Endothelial cell of umbilical vein (primary cell): ENCODE data around the gene TSPAN18. TPM values are rescaled to one million over a fixed set of nuclear protein-coding genes. Genes with fewer than 3 reads are reported as not detected.

Source experiments
- BruUV-seq: library from RNA; stranded (reverse); fragments of 400-500 nt; replicated peaks from 2 replicates; lab custom pipeline; 2021; lab: Mats Ljungman, UMichigan
- CTCF ChIA-PET: fragments of 300-600, 350-600 bp; sonication (Branson Sonifier 250); formaldehyde crosslinking; loops from one replicate; lab custom pipeline; 2021; ENCODE audit warnings: antibody characterized with exemption, inconsistent platforms; lab: Charles Lee
- POLR2A ChIA-PET: fragments of 300-600, 350-600 bp; sonication (Branson Sonifier 250); formaldehyde crosslinking; loops from one replicate; lab custom pipeline; 2021; ENCODE audit warnings: antibody characterized with exemption, inconsistent platforms; lab: Charles Lee
- DNase-seq: peaks from one replicate; pipeline ENCODE4 v3.0.0-alpha.2; 2011; ENCODE audit warnings: low read depth, low spot score
- FAIRE-seq: peaks from 2 replicates; lab custom pipeline; 2011; peaks lifted over from hg19 to GRCh38; lab: Jason Lieb, UNC
- H2AFZ ChIP-seq: 2 replicates; pipeline ENCODE4 v1.6.0; 2012; ENCODE audit warnings: low read depth, low read length, control low read depth, inconsistent platforms
- H3K27ac ChIP-seq: 2 replicates; pipeline ENCODE4 v1.5.1; 2011; ENCODE audit warnings: low read depth, mild to moderate bottlenecking, control low read depth, low read length, moderate library complexity; ENCODE audit not compliant: insufficient read depth
- H3K27me3 ChIP-seq, 2 experiments: 2 replicates each; pipeline versions ENCODE4 v1.6.0 to v1.6.1; 2011; ENCODE audit warnings: low read length in 2 of 2, mixed read lengths in 1 of 2; ENCODE audit not compliant: control insufficient read depth in 2 of 2, insufficient read depth in 2 of 2
- H3K36me3 ChIP-seq, 2 experiments: 2 replicates in 1 of 2; 3 replicates in 1 of 2; pipeline ENCODE4 v1.5.1; 2011; ENCODE audit warnings: low read length in 2 of 2, mild to moderate bottlenecking in 1 of 2, moderate library complexity in 1 of 2; ENCODE audit not compliant: control insufficient read depth in 2 of 2, insufficient read depth in 2 of 2; ENCODE audit errors: extremely low read depth in 1 of 2
- H3K4me1 ChIP-seq: 3 replicates; pipeline ENCODE4 v1.5.1; 2011; ENCODE audit warnings: mild to moderate bottlenecking, low read length; ENCODE audit not compliant: control insufficient read depth, insufficient read depth; ENCODE audit errors: extremely low read depth
- H3K4me2 ChIP-seq: 2 replicates; pipeline ENCODE4 v1.6.1; 2011; ENCODE audit warnings: low read length, control low read depth, mixed read lengths; ENCODE audit not compliant: insufficient read depth
- H3K4me3 ChIP-seq, 3 experiments: fragments of 200-600 bp in 1 of 3; sonication (generic), shearing (Covaris generic) in 1 of 3; replicated peaks in 1 of 3; 2 replicates each; pipeline ENCODE4 v1.5.1; 2011 to 2016; ENCODE audit warnings: control low read depth in 3 of 3, low read length in 3 of 3, mild to moderate bottlenecking in 2 of 3, inconsistent platforms in 1 of 3, low read depth in 1 of 3, moderate library complexity in 1 of 3; ENCODE audit not compliant: insufficient read depth in 1 of 3
- H3K79me2 ChIP-seq: 2 replicates; pipeline ENCODE4 v1.6.0; 2012; ENCODE audit warnings: low read length, inconsistent platforms; ENCODE audit not compliant: control insufficient read depth, insufficient read depth
- H3K9ac ChIP-seq: replicated peaks from 2 replicates; pipeline ENCODE3; 2011; ENCODE audit warnings: low read length, control low read depth; ENCODE audit not compliant: insufficient read depth; ENCODE audit errors: extremely low read depth
- H3K9me1 ChIP-seq: replicated peaks from 3 replicates; pipeline ENCODE4 v1.6.0; 2011; ENCODE audit warnings: mild to moderate bottlenecking, low read length; ENCODE audit not compliant: control insufficient read depth, insufficient read depth; ENCODE audit errors: extremely low read depth
- H3K9me3 ChIP-seq: replicated peaks from 2 replicates; pipeline ENCODE4 v1.5.1; 2012; ENCODE audit warnings: low read length, inconsistent platforms; ENCODE audit not compliant: control insufficient read depth, insufficient read depth
- H4K20me1 ChIP-seq: replicated peaks from 2 replicates; pipeline ENCODE3; 2011; ENCODE audit warnings: mild to moderate bottlenecking, low read length; ENCODE audit not compliant: control insufficient read depth, insufficient read depth; ENCODE audit errors: extremely low read depth
- CTCF ChIP-seq, 2 donors: IDR thresholded peaks; 1 replicate in 1 of 2; 2 replicates in 1 of 2; pipeline ENCODE4 v1.5.1; 2011; ENCODE audit warnings: low read length in 2 of 2, mild to moderate bottlenecking in 2 of 2, moderate library complexity in 2 of 2, control low read depth in 1 of 2, inconsistent platforms in 1 of 2, low read depth in 1 of 2; ENCODE audit not compliant: insufficient read depth in 1 of 2; ENCODE audit errors: extremely low read depth in 1 of 2
- EZH2 ChIP-seq: IDR thresholded peaks from 2 replicates; pipeline ENCODE4 v1.6.1; 2012; ENCODE audit warnings: borderline replicate concordance, low read depth, mild to moderate bottlenecking, moderate library complexity, low read length, inconsistent platforms; ENCODE audit not compliant: severe bottlenecking
- FOS ChIP-seq: IDR thresholded peaks from 2 replicates; pipeline ENCODE4 v1.6.1; 2011; ENCODE audit warnings: mild to moderate bottlenecking, low read length, moderate library complexity, borderline replicate concordance; ENCODE audit not compliant: insufficient read depth
- GATA2 ChIP-seq: IDR thresholded peaks from 2 replicates; pipeline ENCODE4 v1.7.0; 2011; ENCODE audit warnings: low read depth, mild to moderate bottlenecking, moderate library complexity, mixed read lengths, low read length; ENCODE audit not compliant: insufficient read length, insufficient read depth
- JUN ChIP-seq: IDR thresholded peaks from 2 replicates; pipeline ENCODE4 v1.6.1; 2011; ENCODE audit warnings: borderline replicate concordance, low read depth; ENCODE audit not compliant: insufficient read length, insufficient read depth
- MAX ChIP-seq: IDR thresholded peaks from 2 replicates; pipeline ENCODE4 v1.6.1; 2011; ENCODE audit not compliant: insufficient read depth, insufficient read length
- MYC ChIP-seq: IDR thresholded peaks from one replicate; pipeline ENCODE4 v1.6.1; 2011; ENCODE audit warnings: mild to moderate bottlenecking, low read depth, low read length
- POLR2A ChIP-seq: IDR thresholded peaks from 2 replicates; pipeline ENCODE4 v1.6.1; 2012; ENCODE audit warnings: low read depth, mild to moderate bottlenecking, control low read depth, low read length
- POLR2AphosphoS5 ChIP-seq: IDR thresholded peaks from 2 replicates; pipeline ENCODE4 v1.6.1; 2012; ENCODE audit warnings: low read depth, mild to moderate bottlenecking, control low read depth, low read length, moderate library complexity; ENCODE audit not compliant: insufficient read depth
- dilution Hi-C: fragments of 300-500 bp; cut with MboI; formaldehyde crosslinking; loops from one replicate; pipeline ENCODE4 v1.15.0; 2019; ENCODE audit warnings: low sequenced_read_pairs; ENCODE audit not compliant: extremely low pct_ligation_motif_present
- intact Hi-C: fragments of 100-400 bp; cut with micrococcal nuclease; formaldehyde crosslinking; loops from one replicate; pipeline ENCODE4 v1.10.0; 2022
- polyA plus RNA-seq, 4 experiments: library from polyadenylated mRNA; depleted of rRNA in 3 of 4; stranded (reverse) in 3 of 4; unstranded in 1 of 4; fragments of >200 nt; gene quantifications; 2 replicates each; pipeline versions ENCODE4 v1.2.1 to v1.2.3, GENCODE V29; 2011 to 2012; ENCODE audit warnings: missing spikeins in 1 of 4
- total RNA-seq: library from RNA; stranded (reverse); gene quantifications from 2 replicates; pipeline ENCODE4 v1.2.3, GENCODE V29; 2021

Gene TSPAN18
- total and polyA plus RNA-seq, 2 donors (not counting 3 experiments of a cell fraction or from before 2014, with no cell fraction given) = 32.2 to 118 TPM

GRCh38 chr11:44967930-44968496 lies 241.3 kb downstream of the TSPAN18 start:
- no peak overlapping the region for H3K4me3 ChIP-seq
- H3K9me3 ChIP-seq = no peaks in the 10 kb centered on the region
- peaks cover 0 to 3% of the 10 kb centered on the region in 2 experiments for H3K27me3 ChIP-seq
- no TSS peak for BruUV-seq
- H3K79me2 ChIP-seq = no peaks in the 10 kb centered on the region
- no peak overlapping the region for H3K27ac ChIP-seq
- no peaks in the 10 kb centered on the region for H4K20me1 ChIP-seq
- TF ChIP-seq CTCF (IDR thresholded peaks at IDR 0.05; ENCODE audit: extremely low read depth in 1 of 2, insufficient read depth in 1 of 2, low read depth in 1 of 2, low read length in 2 of 2) (no peak), FOS (no peak), JUN (no peak)
- no peak overlapping the region for H3K9ac ChIP-seq
- POLR2A ChIA-PET = no interaction called here
- H3K4me2 ChIP-seq = no peak overlapping the region
- intact Hi-C loops (no loop called here), dilution Hi-C loops (no loop called here)
- H2AFZ ChIP-seq = no peak overlapping the region
- H3K4me1 ChIP-seq = no peaks in the 10 kb centered on the region
- FAIRE-seq (no peak), DNase-seq (no peak)
- H3K36me3 ChIP-seq = no peaks in the 10 kb centered on the region
- CTCF ChIA-PET = interaction anchor here (2.0 kb wide), 1 partner anchor 31 kb away, joined by 6 read pairs; no protein-coding TSS in a partner anchor
- H3K9me1 ChIP-seq = no peaks in the 10 kb centered on the region

- intact Hi-C loops = no loop called here
- ChIA-PET CTCF (interaction anchor here (2.0 kb wide), 1 partner anchor 32 kb away, joined by 6 read pairs; no protein-coding TSS in a partner anchor), POLR2A (no interaction called here)
- H3K4me1 ChIP-seq = no peaks in the 10 kb centered on the region
- no peak overlapping the region for H2AFZ ChIP-seq
- no TSS peak for BruUV-seq
- H3K79me2 ChIP-seq = no peaks in the 10 kb centered on the region
- no peaks in the 10 kb centered on the region for H3K9me3 ChIP-seq
- H3K4me3 ChIP-seq = no peak overlapping the region
- H3K27ac ChIP-seq = no peak overlapping the region
- H3K9ac ChIP-seq = no peak overlapping the region
- no peaks in the 10 kb centered on the region for H3K36me3 ChIP-seq
- FAIRE-seq (no peak), DNase-seq (no peak)
- H4K20me1 ChIP-seq = no peaks in the 10 kb centered on the region
- dilution Hi-C loops = no loop called here
- TF ChIP-seq MYC (no peak), POLR2AphosphoS5 (no peak), EZH2 (no peak), POLR2A (no peak), GATA2 (no peak), JUN (no peak), MAX (no peak), FOS (no peak)
- H3K4me2 ChIP-seq = no peak overlapping the region
- H3K27me3 ChIP-seq = peaks cover 0 to 3% of the 10 kb centered on the region in 2 experiments
- H3K9me1 ChIP-seq = no peaks in the 10 kb centered on the region
Measured at GRCh38 chr11:44968510-44968909, 241.7 kb downstream of the TSPAN18 start.
